GM18861 (cell line): Measurements from ENCODE around the gene ICAM2.

Source experiments
- ATAC-seq: cut with Tn5 transposase; IDR thresholded peaks from one replicate; pipeline ENCODE4 v1.9.1; 2021; ENCODE audit not compliant: unreplicated experiment

Gene ICAM2

GRCh38 chr17:63978272-63979200 is 41.9 kb downstream of the ICAM2 start:
- ATAC-seq: no peak

DNA sequence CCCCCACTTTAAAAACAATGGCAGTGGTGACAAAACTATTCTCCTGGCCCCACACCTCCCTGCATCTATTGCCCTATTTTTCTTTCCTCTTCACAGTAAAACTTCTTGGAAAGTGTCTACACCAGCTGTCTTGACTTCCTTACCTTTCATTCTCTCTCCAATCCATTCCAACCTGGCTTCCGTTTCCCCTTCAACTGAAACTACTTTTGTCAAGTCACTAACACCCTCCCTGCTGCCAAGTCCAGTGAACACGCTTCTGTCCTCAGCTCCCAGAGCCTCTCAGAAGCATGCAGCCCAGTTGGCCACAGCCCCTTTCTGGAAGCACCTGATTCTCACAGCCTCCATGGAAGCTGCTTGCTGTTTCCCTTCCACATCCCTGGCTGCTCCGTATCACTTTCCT is 43.7 kb downstream of the ICAM2 start:
- ATAC-seq: no peak

DNA sequence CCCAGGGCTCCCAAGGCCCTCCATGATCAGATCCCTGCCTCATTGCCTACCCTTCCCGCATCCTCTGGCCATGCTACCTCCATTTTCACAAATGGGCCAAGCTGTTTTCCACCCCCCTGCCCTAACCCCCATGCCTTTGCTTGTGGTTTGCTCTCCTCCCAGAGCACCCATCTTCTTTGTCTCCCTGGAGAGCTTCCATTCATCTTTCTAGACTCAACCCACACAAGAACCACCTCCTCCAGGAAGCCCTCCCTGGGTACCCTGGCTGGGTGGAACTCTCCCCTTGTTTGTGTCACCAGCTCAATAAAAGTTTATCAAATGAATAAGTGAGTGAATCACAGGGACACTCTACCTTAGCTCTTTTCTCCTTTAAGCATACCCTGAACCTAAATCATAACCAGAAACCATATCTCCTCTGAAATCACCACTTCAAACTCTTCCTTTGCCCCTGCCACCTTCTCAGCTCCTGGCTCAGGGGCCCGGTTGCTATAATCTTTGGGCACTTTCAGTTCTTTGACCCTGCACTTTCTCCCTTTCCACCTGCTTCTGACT is 44.8 kb downstream of the ICAM2 start:
- no peak for ATAC-seq

DNA sequence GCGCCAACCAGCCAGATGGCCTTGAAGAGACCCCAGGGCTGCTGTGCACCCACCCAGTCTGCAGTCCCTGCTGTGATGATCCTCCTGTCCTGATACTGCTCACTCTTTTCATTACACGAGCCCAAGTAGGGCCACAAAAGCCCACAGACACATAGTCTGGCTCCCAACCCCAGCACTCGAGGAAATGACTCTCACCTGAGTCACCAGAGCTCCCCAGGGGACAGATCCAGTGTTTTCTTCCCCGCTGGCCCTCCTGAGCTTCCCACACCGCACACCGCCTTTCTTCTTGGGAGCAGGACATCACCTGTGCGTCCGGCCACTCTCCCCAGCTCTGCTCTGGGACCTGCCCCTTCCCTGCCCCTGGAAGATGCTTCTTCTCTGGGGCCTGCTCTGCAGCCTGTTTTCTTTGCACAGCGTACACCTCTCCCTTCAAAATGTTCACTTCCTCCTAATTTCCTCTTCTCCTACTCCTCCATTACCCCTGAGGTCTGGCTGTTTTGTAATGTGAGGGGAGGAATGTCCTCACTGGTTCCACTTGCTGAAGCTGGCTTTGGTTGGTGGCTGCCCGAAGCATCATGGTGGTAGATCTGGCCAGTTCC is 45.7 kb downstream of the ICAM2 start:
- ATAC-seq: no peak

DNA sequence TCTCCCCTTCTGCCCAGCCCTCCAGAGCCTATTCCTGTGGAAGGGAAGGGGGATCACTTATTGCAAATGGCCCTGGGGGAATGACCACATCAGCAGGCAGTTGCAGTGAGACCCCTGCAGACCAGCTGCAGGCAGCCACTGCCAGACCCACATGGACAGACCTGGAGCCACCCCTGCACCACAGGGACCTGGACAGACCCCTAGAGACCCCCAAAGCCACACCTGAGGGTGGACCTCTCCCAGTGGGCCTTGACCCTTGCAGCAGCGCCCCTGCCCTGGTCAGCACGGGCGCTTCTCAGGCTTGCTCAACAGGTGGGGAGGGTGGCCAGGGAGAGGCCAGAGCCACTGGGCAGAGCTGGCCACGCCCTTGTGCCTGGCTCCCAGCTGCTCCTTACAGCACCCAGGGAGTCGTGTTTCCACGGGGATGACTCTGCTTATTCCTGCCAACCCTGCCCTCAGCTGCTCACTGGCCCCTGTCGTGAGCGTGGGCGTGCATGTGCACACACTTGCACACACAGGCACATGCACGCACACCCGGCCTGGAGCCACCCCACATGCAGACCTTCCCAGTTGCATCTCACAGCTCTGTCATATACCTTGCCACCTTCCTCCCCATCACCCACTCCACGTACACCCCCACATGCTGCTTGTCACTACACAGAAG is 46.4 kb downstream of the ICAM2 start:
- ATAC-seq: no peak

GRCh38 chr17:63973247-63973646 is 47.2 kb downstream of the ICAM2 start:
- ATAC-seq: no peak

DNA sequence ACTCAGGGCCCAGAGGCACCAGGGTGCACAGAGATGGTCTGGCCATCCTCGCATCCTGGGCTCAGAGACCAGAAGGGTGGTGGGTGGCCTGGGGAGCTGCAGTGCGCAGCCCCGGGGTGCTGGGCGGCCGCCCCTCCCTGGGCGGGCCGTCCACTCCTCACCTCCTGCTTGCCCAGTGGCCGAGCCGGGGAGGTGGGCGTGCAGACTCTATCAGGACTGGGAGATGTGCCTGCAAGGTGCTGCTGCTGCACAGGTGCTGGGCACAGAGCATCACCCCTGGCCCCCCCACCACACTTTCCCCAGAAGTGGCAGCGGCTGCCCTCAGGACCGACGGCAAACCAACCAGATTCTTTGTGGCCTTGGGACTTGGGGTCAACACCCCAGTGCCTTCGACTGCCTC is 47.6 kb downstream of the ICAM2 start, which contains the start of gene SCN4A:
SCN4A (minus strand) TSS at position 123 of the 400 bp plus-strand sequence; CDS start at position 46, 77 bp downstream.
- no peak for ATAC-seq

- ATAC-seq: no peak
These were observed 51.2 kb downstream of the ICAM2 start for GRCh38 chr17:63969278-63969677.

DNA sequence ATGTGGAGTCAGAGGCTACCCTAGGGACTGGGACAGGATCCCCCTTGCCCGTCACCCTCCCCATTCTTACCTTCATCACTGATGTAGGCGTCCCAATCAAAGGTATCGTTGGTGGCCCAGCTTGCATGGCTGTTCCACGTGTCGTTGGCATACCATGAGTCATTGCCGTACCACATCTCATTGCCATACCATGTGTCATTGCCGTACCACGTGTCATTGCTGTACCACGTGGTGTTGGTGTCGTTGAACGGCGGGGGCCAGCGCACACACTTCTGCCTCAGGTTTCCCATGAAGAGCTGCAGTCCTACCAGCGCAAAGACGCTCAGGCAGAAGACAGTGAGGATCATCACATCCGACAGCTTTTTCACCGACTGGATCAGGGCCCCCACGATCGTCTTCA is 52.5 kb downstream of the ICAM2 start:
- ATAC-seq: no peak

- peak; percentile 46 for ATAC-seq
These were observed 53.7 kb downstream of the ICAM2 start for GRCh38 chr17:63966646-63967264.

DNA sequence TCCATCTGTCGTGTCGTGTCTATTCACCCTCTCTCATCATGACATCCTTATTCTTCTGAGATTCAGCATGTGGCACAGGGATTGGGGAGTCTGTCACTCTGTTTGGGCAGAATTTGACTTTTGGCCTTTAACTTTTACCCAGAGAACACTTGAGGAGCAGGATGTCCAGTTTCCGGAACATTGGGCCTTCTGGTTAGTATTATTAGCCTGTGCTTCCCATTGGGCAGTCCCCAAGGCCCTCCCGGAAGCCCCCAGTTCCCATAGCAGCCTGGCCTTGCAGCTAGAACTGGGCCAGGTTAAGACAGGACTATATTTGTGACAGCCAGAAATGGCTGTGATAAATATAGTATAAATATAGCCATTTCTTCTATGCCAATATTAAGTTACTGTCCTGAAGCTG is 57.3 kb downstream of the ICAM2 start:
- no peak for ATAC-seq

DNA sequence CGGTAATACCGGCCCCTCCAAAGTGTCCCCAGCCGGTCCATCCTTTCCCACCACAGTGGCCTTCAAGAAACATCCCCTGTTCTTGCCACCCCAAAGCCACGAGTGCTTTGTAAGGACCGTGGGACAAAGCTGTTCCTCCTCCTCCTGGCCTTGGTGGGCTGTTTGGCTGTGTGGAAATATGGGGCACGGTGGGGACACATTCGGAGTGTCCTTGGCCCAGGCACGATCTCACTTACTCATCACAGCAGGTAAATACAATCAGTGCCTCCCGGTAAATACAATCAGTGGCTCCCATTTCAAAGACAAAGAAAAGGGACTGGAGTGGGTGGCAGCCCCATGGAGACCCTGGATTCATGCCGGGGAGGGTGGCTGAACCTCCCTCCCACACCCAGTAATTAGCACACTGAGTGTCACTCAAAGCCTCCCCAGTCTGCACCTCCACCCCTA is 58.1 kb downstream of the ICAM2 start:
- ATAC-seq: no peak

DNA sequence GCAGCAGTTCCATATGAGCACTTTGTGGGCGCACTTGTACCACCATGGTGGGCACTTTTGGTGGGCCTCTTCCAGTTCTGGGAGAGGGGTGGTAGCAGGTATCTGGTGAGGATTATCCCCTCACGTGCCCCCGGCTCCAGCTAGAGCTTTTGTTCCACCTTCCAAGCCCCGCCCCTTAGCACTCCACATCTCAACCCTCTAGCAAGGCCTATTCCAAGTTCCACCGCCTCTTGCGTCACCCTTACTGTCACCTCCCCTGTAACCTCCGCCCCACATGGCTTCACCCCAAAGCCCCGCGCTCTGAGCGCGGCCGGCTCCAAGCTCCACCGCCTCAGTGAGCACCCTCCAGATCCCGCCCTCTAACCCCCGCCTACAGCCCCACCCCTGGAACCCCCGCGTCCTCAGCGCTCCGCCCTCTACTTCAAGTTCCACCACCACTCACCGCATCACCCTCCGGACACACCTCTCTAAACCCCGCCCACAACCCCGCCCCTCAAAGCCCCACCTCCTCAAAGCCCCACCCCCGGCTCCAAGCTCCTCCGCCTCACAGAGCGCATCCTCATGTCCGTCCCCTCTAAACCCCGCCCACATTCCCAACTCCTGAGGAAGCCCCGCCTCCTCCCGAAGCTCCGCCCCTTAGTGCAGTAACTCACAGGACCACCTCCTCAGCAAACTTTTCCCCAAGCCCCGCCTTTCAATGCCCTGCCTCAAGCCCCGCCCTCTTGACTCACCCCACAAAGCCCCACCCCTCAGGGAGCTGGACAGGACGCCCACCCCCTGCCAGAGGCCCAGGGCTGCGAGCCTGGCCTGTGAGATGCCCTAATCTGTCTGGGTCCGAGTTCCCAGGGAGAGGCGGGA is 58.8 kb downstream of the ICAM2 start:
- ATAC-seq: no peak

GRCh38 chr17:63960430-63960829 is 60.0 kb downstream of the ICAM2 start:
- ATAC-seq: no peak

- no peak for ATAC-seq
These were observed 60.4 kb downstream of the ICAM2 start for GRCh38 chr17:63960006-63960405.

GRCh38 chr17:63956296-63956920 is 64.0 kb downstream of the ICAM2 start:
- no peak for ATAC-seq

- ATAC-seq: no peak
These were observed 64.6 kb downstream of the ICAM2 start for GRCh38 chr17:63955791-63956190.

DNA sequence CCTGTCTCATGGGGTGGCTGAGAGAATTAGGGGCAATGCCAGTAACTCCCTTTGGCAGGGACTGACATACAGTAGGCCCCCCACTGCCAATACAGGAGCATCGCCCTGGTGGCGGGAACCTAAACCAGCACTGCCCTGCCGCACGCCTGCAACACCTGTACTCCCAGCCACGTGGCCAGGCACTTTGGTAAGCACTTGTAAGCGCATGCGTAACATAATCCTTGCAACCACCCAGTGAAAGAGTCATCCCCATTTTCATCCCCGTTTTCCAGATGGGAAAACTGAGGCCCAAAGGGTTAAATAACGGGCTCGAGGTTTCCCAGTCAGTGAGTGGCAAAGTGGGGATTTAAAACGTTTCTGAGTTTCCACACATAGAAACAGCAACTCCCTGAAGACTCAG is 65.2 kb downstream of the ICAM2 start:
- ATAC-seq: no peak

DNA sequence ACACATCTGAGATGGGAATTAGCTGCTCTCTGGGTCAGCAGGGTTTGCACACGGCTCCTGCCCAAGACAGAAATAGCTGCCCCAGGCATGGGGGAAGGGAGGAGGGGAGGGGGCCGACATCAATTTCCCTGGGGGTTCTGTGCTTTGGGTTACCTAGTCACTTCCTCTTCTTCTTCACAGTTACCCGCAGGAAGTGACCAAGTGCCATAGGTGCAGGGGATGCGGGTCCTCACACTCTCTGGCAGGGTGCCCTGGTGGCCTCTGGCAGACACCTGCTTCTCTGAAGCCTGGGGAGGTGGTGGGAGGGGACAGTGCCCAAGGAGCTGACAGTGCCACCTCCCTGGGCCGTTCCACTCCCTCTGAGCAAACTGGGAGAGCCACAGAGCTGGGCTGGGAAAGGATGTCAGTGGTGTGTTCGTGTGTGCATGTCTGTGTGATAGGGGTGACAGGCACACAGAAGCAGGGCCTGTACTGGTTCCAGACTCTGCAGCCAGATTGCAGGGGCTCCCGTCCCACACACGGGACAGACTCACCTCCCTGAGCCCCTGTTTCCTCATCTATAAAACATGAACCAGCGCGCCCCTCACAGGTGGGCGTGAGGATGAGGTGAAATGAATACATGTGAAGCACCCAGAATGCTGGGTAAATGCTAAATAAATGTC is 65.9 kb downstream of the ICAM2 start:
- peak; percentile 63 for ATAC-seq
